ENCODE data around the gene EBF3. TPM values are rescaled to one million over a fixed set of nuclear protein-coding genes. Genes with fewer than 3 reads are reported as not detected.

Gene EBF3
- total and polyA plus RNA-seq, 9 of the 15 experiments (the other 6 are each of a cell fraction or from before 2014, with no cell fraction given): not detected

DNA sequence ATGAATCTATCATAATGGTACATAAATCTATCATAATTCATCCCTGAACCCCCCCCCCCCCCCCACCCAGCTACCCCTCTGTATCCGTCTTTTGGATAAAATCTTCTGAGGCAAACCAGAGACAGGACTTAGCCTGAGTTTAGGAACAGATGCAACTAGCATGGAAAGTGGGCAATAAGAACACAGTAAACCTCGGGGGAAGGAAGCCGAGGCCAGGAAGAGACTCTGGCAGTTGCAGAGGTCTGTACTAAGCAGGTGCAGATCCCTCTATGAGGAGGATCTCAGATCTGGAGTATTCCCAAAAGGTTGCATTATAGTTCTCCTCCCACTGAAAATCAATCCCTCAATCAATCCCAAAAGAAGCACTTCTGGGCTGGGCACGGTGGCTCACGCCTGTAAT lies 87.2 kb downstream of the EBF3 start (continued):
- TF ChIP-seq, protein P1, sequence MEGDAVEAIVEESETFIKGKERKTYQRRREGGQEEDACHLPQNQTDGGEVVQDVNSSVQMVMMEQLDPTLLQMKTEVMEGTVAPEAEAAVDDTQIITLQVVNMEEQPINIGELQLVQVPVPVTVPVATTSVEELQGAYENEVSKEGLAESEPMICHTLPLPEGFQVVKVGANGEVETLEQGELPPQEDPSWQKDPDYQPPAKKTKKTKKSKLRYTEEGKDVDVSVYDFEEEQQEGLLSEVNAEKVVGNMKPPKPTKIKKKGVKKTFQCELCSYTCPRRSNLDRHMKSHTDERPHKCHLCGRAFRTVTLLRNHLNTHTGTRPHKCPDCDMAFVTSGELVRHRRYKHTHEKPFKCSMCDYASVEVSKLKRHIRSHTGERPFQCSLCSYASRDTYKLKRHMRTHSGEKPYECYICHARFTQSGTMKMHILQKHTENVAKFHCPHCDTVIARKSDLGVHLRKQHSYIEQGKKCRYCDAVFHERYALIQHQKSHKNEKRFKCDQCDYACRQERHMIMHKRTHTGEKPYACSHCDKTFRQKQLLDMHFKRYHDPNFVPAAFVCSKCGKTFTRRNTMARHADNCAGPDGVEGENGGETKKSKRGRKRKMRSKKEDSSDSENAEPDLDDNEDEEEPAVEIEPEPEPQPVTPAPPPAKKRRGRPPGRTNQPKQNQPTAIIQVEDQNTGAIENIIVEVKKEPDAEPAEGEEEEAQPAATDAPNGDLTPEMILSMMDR (IDR thresholded peaks at IDR 0.05 in 2 of 3, conservative IDR thresholded peaks at IDR 0.05 in 1 of 3; ENCODE audit: insufficient read depth in 2 of 3, low read depth in 1 of 3, low read length in 3 of 3): no peak

DNA sequence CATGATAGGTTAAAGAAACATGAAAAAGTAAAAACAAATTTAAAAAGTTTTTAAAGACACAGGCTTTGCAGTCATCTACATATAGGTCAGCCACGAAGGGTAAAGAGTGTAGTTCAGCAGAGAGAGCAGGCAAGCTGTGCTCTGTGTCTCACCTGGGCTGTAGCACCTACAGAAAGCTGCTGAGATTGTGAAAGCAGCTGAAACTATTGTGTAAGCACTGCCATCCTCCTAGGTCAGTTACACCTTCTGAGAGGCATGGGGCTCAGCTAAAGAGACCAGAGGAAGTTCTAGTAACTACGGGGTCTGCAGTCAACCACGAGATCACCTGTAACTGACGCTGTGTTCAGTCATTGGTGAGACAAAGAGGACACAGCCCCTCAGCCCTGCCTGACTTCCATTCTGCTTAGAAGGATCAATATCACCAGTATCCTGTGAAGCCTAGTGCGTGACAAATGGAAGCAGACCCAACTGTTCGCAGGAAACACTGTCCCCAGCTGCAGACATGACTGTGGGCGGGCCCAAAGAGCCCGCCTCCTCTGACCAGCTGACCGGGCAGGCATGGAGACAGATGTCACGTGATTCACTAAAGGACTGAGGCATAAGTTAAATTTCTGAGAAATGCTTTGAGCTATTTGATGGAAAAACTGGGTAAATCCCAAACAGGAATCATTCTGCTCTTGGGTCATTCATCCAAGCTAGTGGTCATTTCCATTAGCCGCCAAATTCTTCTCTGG lies 87.9 kb downstream of the EBF3 start:
- BruUV-seq (replicated peaks): no TSS peak
- CTCF ChIA-PET (ENCODE audit: low intra/inter-chr PET ratio): interaction anchor here (0.6 kb wide), 1 partner anchor 428 kb away, joined by 3 read pairs; no protein-coding TSS in a partner anchor
- H3K27me3 ChIP-seq (ENCODE audit: control insufficient read depth in 2 of 2, insufficient read depth in 2 of 2, low read length in 2 of 2): peaks cover 2 to 17% of the 10 kb centered on the region in 2 experiments; a peak in 4 of 5 replicates
- no peaks in the 10 kb centered on the region for H3K9me1 ChIP-seq (ENCODE audit: control insufficient read depth, insufficient read depth, low read length)
- H3K4me2 ChIP-seq (ENCODE audit: insufficient read depth, low read length): no peak overlapping the region
- no peaks in the 10 kb centered on the region for H3K79me2 ChIP-seq (ENCODE audit: control insufficient read depth, insufficient read depth, low read length)
- in situ Hi-C loops (cut with MboI): no loop called here
- H3K4me3 ChIP-seq: no peak overlapping the region
- no peak overlapping the region for H3K9ac ChIP-seq (ENCODE audit: insufficient read depth in 1 of 2, low read depth in 2 of 2, low read length in 2 of 2)
- ATAC-seq (no peak), FAIRE-seq (no peak), DNase-seq (ENCODE audit: extremely low read depth in 1 of 4, low spot score in 3 of 4) (peak in 1 of 4 experiments; percentile 1)
- H2AFZ ChIP-seq (ENCODE audit: low read depth, low read length): no peak overlapping the region
- 3% methylated on average over 11 of the region's 11 CpGs for WGBS (ENCODE audit: insufficient coverage, low coverage, missing lambda C conversion rate)
- H3K4me1 ChIP-seq (replicated peaks in 1 of 2; ENCODE audit: control insufficient read depth in 2 of 2, insufficient read depth in 2 of 2, low read length in 2 of 2): no peaks in the 10 kb centered on the region
- TF ChIP-seq NR2C2 (CRISPR knock-in tag; IDR thresholded peaks at IDR 0.05) (no peak), NR2C2 (tag; IDR thresholded peaks at IDR 0.05) (no peak), RAD51 (IDR thresholded peaks at IDR 0.05; ENCODE audit: borderline replicate concordance, low read depth) (peak; percentile 87), CTBP1 (IDR thresholded peaks at IDR 0.05; ENCODE audit: borderline replicate concordance) (no peak), HMG20B (CRISPR knock-in tag; IDR thresholded peaks at IDR 0.05) (no peak), CBFA2T2 (conservative IDR thresholded peaks at IDR 0.05) (peak; percentile 34), TFE3 (CRISPR knock-in tag; IDR thresholded peaks at IDR 0.05) (peak; percentile 88), CXXC5 (CRISPR knock-in tag; IDR thresholded peaks at IDR 0.05) (no peak), TOE1 (IDR thresholded peaks at IDR 0.05; ENCODE audit: borderline replicate concordance) (peak; percentile 71), TOE1 (CRISPR knock-in tag; IDR thresholded peaks at IDR 0.05; ENCODE audit: borderline replicate concordance, low read depth) (no peak), USF2 (CRISPR knock-in tag; IDR thresholded peaks at IDR 0.05) (peak; percentile 54)
- POLR2A ChIA-PET: no interaction called here
- intact Hi-C loops (cut with micrococcal nuclease): no loop called here
- H3K36me3 ChIP-seq (ENCODE audit: control insufficient read depth, insufficient read depth, low read length): no peaks in the 10 kb centered on the region
- H3K27ac ChIP-seq (ENCODE audit: extremely low read depth, low read depth, low read length): no peak overlapping the region
- H3K9me3 ChIP-seq (replicated peaks; ENCODE audit: control insufficient read depth, insufficient read depth, low read depth, low read length): no peaks in the 10 kb centered on the region
- H4K20me1 ChIP-seq (replicated peaks; ENCODE audit: control insufficient read depth, insufficient read depth, low read length): no peaks in the 10 kb centered on the region
